GM23338 (cell line): ENCODE measurements around the gene KIF1C. TPM values are rescaled to one million over a fixed set of nuclear protein-coding genes. Genes with fewer than 3 reads are reported as not detected.

Source experiments
- CTCF ChIP-seq, 2 experiments: fragments of 200-600 bp in 1 of 2; sonication (generic) in 1 of 2; conservative IDR thresholded peaks; 2 replicates each; pipeline versions ENCODE4 v1.5.1 to v1.6.1; 2016 to 2017; ENCODE audit warnings: antibody characterized with exemption in 2 of 2, low read depth in 2 of 2, mild to moderate bottlenecking in 2 of 2, moderate library complexity in 1 of 2
- EZH2phosphoT487 ChIP-seq: fragments of 200-600 bp; sonication (generic); IDR thresholded peaks from one replicate; pipeline ENCODE4 v1.8.1; 2018; ENCODE audit warnings: antibody characterized with exemption; ENCODE audit not compliant: unreplicated experiment
- NANOG ChIP-seq: IDR thresholded peaks from 2 replicates; pipeline ENCODE4 v1.6.1; 2016; ENCODE audit warnings: antibody characterized with exemption, borderline replicate concordance
- ZNF331 ChIP-seq: fragments of 250-450 bp; sonication (Bioruptor Pico); IDR thresholded peaks from 2 replicates; pipeline ENCODE4 v1.5.0; 2020; ENCODE audit warnings: low read depth, mild to moderate bottlenecking, moderate library complexity
- ZNF462 ChIP-seq: fragments of 250-450 bp; sonication (Bioruptor Pico); IDR thresholded peaks from 2 replicates; pipeline ENCODE4 v1.5.0; 2020; ENCODE audit warnings: mild to moderate bottlenecking, moderate library complexity
- polyA plus RNA-seq: library from polyadenylated mRNA; unstranded; fragments of >200 nt; fragmentation: Nextera tagmentation; extraction: Ambion mirVana; gene quantifications from 2 replicates; pipeline ENCODE4 v1.2.1, GENCODE V29; 2016
- total RNA-seq: library from RNA; depleted of rRNA; stranded (reverse); fragments of >200 nt; shearing (Covaris generic); gene quantifications from 2 replicates; pipeline ENCODE4 v1.2.3, GENCODE V29; 2014

The KIF1C gene
- total and polyA plus RNA-seq, 2 experiments from 2014 or later = 13.5 to 61.4 TPM

GRCh38 chr17:4998027-4998731 is 429 bp downstream of the KIF1C start (continued):
- no peak for TF ChIP-seq CTCF (conservative IDR thresholded peaks at IDR 0.05; ENCODE audit: low read depth in 2 of 2)
- TF ChIP-seq ZNF462 (CRISPR knock-in tag) = no peak
- TF ChIP-seq EZH2phosphoT487 = no peak
- no peak for TF ChIP-seq ZNF331 (CRISPR knock-in tag)
- no peak for TF ChIP-seq NANOG
